HG02852 (cell line): ENCODE measurements around the gene ZNF536.

Source experiments
- ATAC-seq: cut with Tn5 transposase; IDR thresholded peaks from one replicate; pipeline ENCODE4 v1.9.1; 2021; ENCODE audit warnings: mild to moderate bottlenecking, moderate library complexity; ENCODE audit not compliant: unreplicated experiment

The ZNF536 gene

DNA sequence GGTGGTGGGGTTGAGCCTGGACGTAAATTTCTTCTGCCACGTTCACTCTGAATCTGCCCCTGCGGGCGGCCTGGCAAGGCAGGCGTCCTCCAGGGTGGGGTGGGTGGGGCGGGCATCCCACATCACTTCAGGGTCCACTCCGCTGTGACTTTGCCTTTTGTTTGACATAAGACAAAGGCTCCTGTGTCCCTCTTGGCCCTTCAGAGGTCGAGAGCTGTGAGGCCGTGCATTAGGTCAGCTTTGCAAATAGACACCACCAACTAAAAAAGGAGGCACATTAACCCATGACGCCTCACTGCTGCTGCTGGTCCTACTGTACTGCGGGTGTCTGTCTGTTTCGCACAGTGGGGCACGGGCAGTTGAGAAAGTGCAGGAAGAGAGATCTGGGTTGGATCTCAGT, 10.5 kb upstream of the ZNF536 start:
- no peak for ATAC-seq

DNA sequence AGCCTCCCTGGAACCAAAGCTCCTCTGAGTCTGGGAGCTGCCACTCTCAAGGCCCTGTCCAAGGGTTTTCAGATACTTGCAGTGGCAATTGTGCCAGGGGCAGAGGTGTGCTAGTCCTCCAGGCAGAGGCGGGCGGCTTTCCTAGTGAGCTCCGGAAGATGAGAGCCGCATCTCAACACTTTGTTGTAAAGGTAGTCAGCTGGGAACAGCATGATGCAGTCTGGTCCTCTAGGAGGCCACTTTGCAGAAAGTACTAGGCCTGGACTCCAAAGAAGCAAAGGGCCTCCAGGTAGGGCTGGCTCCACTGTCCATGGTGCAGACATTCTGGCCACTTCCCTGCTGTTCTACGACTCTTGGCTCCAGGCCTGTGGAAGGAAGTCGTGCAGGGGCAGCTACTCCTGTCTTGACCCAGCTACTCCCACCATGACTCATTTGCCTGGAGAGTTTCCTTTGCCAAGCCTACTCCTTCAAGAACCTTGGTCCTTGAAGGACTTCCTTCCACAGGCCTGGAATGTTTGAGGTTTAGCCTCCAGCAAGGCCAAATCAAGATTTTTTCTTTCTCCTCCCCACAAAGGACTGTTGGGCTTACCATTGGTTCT, 9.9 kb upstream of the ZNF536 start:
- ATAC-seq = no peak

DNA sequence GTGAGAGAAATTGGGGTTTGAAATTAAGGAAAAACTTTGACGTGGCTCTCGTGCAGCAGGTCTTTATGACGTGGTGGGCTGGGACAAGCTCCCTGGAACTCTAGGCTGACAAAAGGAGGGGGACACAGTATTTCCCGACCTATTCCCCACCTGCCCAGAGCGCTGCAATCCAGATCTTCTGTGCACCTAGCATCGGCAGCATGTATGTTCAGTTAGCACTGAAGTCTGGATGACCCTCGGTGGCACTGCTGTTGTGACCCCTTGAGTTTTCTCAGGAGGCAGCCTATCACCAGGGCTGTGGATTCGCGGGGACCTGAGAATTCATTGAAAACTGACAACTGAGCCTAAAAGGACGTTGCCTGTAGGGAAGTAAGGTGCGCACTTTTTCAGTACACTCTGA, 9.1 kb upstream of the ZNF536 start:
- no peak for ATAC-seq

DNA sequence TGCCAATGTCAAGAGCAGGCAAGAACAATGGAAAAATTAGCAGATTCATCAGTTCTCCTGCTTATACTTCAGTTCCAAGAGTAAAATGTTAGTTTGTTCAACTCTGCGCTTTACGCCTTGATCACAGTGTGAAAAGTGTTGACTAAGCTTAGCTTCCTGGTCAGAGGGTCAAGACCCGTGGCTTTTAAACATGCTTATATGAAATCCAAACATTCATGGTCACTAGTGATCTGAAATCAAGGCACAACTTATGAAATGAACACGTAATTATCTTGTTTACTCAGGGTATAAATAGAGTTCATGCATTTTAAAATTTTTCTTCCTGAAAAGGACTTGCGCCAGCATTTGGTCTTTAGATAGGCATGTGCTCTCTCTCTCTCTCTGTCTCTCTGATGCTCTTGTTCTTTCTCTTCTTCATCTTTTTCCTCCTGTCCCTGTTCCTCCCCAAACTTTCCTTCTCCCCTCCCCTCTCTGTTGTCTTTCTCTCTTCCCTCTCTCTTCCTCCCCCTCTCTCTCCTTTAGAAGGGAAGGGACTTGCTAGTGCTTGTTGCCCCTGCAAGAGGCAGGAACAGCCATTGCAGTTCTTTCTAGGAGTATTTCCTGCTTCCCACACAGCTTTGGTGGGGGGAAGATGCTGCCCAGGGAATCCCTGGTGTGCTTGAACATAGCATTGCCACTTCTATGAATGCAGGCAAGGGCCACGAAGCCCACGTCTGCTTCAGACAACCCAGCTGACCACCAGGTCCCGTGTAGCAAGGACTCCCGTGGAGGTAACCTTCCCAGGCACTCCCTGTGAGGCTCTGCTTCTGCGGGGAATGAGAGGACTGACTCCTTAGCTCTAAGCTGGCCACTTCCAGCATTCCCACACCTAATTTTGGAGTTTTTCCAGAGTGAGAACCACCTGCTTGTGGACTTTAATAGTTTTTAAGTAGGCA, 7.1 kb upstream of the ZNF536 start:
- no peak for ATAC-seq

DNA sequence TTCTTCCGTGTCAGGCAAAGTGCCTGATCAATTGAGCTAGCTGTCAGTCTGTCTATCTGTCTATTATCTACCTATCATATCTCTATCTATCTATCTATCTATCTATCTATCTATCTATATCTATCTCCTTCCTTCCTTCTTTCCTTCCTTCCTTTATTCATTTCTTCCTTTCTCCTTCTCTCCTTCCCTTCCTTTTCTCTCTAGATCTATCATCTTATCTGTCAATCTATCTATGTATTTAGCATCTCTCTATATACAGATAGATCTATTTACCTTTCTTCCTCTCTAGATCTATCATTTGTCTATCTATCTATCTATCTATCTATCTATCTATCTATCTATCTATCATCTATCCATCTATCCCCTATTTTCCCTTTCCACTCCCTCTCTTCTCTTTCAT, 5.9 kb upstream of the ZNF536 start:
- no peak for ATAC-seq

DNA sequence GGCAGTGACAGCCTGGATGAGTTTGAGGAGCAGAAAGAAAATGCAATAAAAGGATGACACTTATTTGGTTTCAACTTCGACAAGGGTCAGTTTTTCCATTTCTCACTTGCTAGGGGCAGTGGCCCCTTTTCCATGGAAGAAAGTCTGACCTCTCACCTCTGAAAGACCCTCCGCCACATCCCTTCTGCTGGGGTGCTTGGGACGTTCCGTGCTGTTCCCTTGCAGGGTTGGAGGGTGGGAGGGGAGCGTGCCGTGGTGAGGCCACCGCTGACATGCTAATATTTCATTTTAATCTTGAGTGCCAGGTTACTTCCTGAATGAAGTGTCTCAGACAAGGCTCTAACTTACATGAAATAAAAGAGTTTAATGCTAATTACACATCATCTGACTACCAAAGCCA, 5.2 kb upstream of the ZNF536 start:
- no peak for ATAC-seq

DNA sequence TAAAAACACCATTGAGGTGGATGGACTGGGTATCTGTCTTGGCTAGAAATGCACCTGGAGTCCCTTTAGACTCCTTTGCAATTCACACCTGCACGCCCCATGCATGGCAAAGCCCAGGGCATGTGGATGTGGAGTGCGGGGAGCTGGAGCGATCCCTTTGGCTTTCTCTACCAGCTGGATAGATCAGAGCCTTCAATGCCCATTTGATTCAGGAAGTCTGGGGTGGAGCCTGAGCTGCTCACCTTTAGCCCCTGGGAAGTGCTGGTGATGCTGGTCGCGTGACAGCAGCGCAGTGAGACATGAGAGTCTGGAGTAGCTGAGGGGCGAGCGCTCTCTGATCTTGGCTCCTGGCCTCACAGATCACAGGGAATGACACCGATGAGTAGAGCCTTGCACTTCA, 4.8 kb upstream of the ZNF536 start:
- ATAC-seq = no peak

DNA sequence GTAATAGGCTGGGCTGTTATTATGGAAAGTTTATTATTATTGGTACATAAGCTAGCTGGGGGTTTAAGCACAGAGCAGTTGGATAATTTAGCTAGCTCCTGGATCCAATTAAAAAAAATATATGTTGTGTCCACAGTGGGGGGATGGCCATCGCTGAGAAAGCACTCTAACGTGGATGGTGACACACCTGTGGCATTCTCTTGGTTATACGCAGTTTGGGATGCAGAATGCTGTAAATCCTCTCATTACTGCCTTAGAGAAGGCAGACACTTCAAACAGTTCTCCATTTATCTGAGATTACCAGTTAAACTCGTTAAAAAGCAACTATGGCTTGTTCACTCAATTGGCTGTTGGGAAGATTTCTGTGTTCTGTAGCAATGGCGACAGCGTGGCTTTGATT, 2.4 kb upstream of the ZNF536 start:
- no peak for ATAC-seq

DNA sequence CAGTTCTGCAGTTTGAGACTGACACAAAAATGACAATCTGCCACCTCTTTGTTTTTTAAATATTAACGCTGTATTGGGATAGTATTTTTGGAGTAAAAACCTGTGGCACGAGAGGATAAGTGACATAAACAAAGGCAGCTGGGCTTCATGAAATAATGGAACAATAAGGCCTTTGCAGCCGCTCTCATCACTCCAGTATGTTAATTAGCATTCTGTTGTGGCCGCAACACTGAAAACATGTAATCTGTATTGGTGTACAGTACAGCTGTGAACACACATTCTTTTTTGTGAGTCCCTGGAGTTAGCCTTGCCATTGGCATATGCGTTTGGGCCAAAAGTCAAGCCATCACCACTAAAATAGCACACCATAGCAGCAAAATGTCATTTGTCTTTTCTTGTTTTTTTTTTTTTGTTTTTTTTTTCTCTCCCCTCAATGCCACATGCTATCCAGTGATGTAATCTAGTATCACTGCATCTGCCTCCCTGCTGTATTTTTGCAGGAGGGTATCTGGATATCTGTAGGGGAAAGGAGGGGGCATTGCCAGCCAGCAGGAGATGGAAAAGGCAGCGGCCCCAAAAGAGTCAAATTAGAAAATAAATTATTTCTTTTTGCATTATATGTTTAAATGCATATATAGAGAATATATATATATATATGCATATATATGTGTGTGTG, 885 bp upstream of the ZNF536 start:
- no peak for ATAC-seq

DNA sequence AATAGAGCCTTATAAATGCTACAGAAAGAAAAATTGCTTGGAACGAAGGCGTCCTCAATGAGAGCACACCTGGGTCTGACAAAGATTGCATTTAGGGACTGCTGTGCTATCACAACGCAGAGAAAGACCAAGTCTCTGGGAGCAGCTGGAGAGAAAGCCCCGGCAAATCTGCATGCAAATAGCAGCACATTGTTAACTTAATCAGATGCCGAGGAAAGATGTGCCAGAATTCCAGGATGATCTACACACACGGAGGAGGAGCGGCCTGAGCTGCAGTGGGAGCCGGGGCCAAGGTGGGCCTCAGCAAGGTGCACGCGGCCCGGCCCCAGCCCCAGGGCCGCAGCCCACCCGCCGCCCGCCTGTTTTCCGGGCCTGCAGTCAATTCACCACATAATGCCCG, 1.4 kb downstream of the ZNF536 start:
- no peak for ATAC-seq

DNA sequence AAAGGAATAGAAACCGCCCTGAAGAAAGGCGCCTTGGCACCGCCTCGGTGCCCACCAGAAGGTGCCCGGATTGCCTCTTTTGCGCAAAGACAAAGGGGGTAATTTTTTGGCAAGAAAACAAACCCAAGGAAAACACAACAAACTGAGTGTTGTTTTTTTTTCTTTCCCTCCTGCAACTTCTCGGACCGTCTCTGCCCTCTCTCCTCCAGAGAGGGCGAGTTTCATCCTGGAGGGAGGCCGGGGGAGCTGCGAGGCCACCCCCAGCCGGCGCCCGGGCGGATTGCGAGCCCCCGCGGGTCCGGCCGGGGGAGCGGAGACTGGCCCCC, 2.3 kb downstream of the ZNF536 start:
- no peak for ATAC-seq

DNA sequence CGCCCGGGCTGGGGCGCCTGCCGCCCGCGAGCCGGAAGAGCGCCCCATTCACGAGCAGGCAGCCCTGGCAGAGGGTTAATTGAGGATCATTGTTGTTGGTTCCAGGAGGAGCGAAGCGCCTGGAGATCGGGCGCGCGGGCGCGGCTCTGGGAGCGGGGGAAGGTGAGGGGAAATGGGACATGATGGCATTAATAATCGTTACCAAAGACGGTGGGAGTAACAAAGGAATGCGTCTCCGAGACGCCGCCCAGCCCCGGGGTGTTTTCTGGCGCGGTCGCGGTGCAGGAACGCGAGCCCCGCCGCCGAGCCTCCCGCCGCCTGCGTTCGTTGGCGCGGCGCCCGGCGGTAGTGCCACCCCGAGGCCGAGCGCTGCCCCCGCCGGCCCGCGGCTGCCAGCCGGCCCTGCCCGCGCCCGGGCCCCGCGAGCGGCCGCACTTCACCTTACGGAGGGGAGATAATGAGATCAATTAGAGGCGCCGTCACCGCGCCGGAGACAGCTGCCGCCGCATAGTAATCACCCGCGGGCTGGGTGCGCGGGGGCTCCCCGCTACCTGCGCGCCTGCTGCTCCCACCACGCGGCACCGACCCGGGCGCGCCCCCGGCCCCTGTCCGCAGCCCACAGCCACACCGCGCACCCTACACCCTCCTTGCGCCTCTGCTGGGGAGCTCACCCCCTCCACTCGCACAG, 2.8 kb downstream of the ZNF536 start:
- no peak for ATAC-seq

DNA sequence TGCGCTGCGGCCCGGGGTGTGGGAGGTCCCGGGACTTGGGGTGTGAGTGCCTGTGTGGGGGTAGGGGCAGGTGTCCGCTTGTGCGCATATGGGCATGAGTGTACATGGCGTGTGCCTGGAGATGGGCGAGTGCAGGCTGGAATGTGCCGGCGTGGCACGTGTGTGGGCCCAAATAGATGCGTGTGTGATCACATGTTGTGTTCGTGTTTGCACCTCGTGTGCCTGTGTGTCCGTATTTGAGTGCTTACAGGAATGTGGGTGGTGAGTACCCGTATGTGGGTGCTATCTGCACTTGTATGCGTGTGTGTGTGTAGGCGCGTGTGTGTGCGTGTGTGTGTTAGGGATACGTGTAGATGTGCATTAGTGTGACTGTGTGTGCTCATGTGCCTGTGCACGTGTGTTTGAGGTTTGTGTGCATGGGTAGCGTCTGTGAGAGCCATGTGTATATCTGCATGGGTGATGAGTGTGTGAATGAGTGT, 3.4 kb downstream of the ZNF536 start:
- ATAC-seq = no peak

DNA sequence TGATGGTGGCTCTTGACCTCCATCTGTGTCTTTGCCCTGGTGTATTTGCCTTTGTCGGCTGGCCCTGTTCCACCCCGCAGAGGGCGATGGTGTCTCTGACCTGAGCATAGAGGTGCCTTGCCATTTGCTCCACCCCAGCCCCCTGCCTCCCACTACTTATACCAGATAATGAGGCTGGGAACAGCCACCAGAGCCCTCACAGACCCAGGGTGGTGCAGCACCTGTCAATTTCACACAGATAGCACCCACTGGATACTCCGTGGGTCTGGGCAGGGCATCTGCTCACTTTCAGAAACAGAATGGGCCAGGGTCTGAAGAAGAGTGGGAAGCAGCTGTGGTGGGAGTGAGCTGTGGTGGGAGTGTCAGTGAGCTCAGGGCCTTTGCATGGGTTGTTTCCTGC, 4.1 kb downstream of the ZNF536 start:
- no peak for ATAC-seq

DNA sequence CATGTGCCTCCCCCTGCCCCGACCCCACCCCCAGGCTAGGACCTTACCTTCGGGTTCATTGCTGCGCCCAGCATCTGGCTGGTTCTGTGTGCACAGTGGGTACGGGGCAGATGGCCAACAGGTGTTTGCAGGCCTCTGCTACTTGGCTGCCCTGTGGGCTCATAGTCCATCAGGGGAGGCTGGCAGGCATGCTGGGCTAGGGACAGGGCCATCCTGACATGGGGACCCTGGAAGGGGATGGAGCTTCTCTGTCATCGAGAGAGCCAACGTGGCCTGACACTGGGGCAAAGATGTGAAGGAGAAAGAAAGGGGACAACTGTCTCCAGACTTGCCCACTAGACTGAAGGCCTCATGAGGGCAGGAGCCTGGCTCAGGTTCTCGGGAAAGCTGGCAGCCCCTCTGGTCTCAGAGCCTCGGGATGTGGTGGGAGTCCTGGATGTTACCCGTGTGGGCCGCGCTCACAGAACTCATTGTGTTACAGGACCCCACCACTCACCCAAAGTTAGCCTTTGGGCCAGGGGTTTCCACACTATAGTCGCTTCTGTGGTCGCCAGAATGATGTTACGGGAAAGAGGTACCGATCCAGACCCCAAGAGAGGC, 4.7 kb downstream of the ZNF536 start:
- no peak for ATAC-seq

DNA sequence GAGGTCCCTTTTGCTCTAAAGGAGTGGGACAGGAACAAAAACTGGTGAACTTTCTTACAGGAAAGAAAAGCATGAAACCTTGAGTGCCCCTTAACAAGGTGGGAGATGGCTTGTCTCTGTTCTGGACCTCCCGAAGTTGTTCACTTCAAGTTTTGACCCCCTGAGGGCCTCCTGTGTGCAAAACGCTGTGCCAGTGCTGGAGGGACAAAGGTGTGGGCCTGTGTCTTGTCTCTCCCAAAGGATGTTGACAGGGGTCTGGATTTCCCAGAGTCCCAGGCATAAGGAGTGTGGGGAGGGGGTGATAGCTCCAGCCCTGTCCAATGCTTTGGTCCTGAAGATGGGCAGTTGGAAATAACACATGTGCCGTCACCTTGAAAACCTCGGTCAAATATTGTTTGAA, 6.5 kb downstream of the ZNF536 start:
- ATAC-seq = no peak

DNA sequence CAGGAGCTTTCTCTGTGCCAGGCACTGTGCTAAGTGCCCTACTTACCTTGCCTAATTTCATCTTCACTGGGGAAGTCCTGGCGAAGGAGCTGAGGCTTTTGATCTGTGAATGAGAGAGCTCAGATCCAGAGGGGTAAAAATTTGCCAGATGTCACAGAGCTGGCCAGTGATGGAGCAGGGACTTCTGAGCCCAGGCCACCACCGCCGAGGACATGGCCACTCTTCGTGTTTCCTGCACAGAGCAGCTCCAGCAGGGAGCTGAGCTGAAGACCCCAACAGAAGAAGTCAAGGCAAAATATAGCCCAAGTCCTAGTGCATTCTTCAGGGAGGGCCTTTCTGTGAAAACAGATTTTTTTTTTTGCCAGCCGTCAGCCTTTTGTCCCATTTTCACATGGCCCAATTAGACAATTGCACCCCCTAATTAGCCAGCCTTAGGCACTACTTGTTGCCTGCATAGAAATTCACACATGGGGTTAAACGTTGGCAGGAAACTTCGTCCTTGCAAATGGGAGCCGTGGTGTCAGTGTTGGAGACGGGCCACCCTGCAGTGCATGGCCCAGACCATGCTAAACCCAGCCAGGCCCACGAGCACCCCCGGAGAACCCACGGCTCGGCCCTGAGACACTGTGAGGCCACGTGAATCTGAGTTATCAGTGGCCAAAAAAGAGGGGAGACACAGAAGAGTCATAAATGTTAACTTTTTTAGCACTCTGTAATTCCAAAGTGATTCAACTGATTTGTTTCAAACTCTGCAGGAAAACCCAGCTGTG, 7.8 kb downstream of the ZNF536 start:
- ATAC-seq = no peak

DNA sequence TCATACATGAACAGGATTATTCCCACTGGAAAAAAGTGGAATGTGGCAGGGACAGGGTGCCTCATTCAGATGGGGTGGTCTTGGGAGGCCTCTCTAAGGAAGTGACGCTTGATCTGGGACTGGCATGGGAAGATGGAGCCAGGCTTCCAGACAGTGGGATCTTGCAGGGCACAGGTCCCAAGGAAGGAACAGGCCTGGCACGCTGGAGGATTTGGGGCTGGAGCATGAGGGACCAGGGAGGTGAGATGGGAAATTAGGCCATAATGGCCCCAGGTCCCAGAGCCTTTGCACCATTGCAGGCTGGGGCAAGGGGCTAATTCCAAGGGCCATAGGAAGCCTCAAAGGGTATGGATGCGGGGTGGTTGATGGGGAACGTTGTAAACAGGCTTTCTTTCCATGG, 9.2 kb downstream of the ZNF536 start:
- no peak for ATAC-seq

DNA sequence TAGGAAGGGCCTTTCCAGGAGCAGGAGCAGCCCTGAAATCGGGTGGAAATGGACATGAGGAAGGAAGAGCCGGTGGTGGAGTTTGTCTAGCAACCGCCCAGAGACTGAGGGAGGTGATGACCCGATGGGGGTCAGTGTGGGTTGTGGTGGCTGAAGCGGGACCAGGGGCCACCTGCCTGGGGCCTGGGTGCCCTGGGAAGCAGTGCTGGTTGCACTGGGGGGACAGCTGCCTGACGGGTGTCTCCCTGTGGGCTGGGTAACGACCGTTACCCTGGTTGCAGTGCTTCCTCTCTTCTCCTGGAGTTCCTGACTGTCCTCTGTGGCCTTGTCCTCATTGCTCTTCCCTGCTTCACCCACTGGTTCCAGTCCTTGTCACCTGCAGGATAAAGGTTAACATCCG, 13.0 kb downstream of the ZNF536 start:
- no peak for ATAC-seq

DNA sequence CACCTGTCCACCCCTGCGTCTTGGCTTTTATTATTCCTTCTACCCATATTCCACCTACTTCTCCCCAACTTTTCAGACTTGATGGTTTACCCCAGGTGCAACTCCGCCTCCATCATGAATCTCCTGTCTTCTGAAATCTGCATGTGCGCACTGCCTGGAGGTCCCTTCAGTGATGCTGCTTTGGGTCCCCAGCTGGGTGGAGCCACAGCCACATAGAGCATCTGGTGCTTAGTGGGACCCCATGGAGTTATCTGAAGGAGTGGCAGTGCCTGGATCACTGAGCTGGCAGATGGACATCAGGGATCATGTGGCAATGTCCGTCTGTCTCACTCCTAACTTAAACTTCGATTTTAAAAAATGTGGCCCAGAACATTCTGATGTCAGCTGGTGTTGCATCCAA, 13.5 kb downstream of the ZNF536 start:
- ATAC-seq = no peak
